Breast epithelium (tissue), 4 donors: Measurements from ENCODE around the gene TSG101. TPM values are rescaled to one million over a fixed set of nuclear protein-coding genes. Genes with fewer than 3 reads are reported as not detected.

Experiments
- DNase-seq, 2 donors: peaks; one replicate each; pipeline ENCODE4 v3.0.0-alpha.2; 2019; ENCODE audit warnings: low spot score in 2 of 2
- H3K27ac ChIP-seq, 2 donors: fragments of 200-600 bp; sonication (generic) in 1 of 2; one replicate each; pipeline ENCODE4 v1.5.1; 2016 to 2019; ENCODE audit warnings: mild to moderate bottlenecking in 1 of 2
- H3K27me3 ChIP-seq, 2 donors: fragments of 200-600 bp; sonication (generic) in 1 of 2; one replicate each; pipeline versions ENCODE4 v1.5.1 to v1.6.0; 2017 to 2019; ENCODE audit warnings: control low read depth in 1 of 2, mild to moderate bottlenecking in 1 of 2
- H3K36me3 ChIP-seq: fragments of 200-600 bp; one replicate; pipeline ENCODE4 v1.5.1; 2019
- H3K4me1 ChIP-seq, 2 donors: fragments of 200-600 bp; sonication (generic); one replicate each; pipeline ENCODE4 v1.5.1; 2016 to 2019; ENCODE audit warnings: control low read depth in 1 of 2
- H3K4me3 ChIP-seq, 3 donors: fragments of 200-600 bp; sonication (generic); 1 replicate in 2 of 3; 2 replicates in 1 of 3; pipeline ENCODE4 v1.5.1; 2016 to 2019; ENCODE audit warnings: mild to moderate bottlenecking in 3 of 3, moderate library complexity in 2 of 3
- H3K9me3 ChIP-seq, 2 donors: fragments of 200-600 bp; sonication (generic) in 1 of 2; one replicate each; pipeline ENCODE4 v1.5.1; 2016 to 2019; ENCODE audit warnings: control low read depth in 1 of 2
- POLR2A ChIP-seq: fragments of 450-650 bp; IDR thresholded peaks from one replicate; pipeline ENCODE4 v1.6.1; 2016; ENCODE audit warnings: antibody characterized with exemption, mild to moderate bottlenecking, moderate library complexity
- POLR2AphosphoS5 ChIP-seq, 3 donors: sonication (generic); formaldehyde crosslinking; IDR thresholded peaks; one replicate each; pipeline ENCODE4 v1.6.1; 2017; ENCODE audit warnings: antibody characterized with exemption in 3 of 3
- intact Hi-C: fragments of 100-400 bp; cut with DNase I; formaldehyde crosslinking; loops from one replicate; pipeline ENCODE4 v1.15.1; 2023; ENCODE audit warnings: low total_unique reads
- total RNA-seq, 3 donors: library from RNA; depleted of rRNA; stranded (reverse); fragments of >200 nt; gene quantifications; one replicate each; pipeline ENCODE4 v1.1.0, GENCODE V29; 2016
- TF ChIP-seq, protein P1 (sequence below), 3 donors: fragments of 450-650 bp; IDR thresholded peaks; one replicate each; pipeline ENCODE4 v1.5.1; 2016 to 2017; ENCODE audit warnings: antibody characterized with exemption in 3 of 3, mild to moderate bottlenecking in 3 of 3, moderate library complexity in 3 of 3

Gene TSG101
- total RNA-seq, 3 donors from 2014 or later = 66.5 to 114 (median 72.8) TPM

DNA sequence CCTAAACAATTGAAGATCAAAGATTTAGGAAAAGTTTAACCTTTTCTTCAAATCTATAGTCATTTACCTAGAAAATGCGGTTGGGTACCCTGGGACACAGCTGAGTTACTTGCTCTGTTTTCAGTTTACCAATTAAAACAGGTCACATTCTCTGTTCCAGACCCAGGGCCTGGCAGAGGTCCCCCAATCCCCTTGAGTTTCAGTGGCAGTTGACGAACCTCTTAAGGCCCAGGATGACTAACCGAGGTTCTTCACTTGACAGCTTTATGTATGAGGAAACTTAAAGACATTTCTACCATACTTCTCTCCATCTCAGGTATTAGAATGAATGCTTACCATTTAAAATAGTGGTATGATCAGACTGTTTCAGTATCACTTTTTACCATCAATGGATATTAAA lies 54.7 kb downstream of the TSG101 start:
- H3K36me3 ChIP-seq = no peaks in the 10 kb centered on the region
- DNase-seq = no peak
- intact Hi-C loops = no loop called here
- no peaks in the 10 kb centered on the region for H3K27me3 ChIP-seq
- no peak overlapping the region for H3K4me3 ChIP-seq
- H3K9me3 ChIP-seq = no peaks in the 10 kb centered on the region
- H3K27ac ChIP-seq = no peak overlapping the region
- TF ChIP-seq POLR2AphosphoS5 (IDR thresholded peaks at IDR 0.05) (no peak), POLR2A (no peak)
- TF ChIP-seq, protein P1, sequence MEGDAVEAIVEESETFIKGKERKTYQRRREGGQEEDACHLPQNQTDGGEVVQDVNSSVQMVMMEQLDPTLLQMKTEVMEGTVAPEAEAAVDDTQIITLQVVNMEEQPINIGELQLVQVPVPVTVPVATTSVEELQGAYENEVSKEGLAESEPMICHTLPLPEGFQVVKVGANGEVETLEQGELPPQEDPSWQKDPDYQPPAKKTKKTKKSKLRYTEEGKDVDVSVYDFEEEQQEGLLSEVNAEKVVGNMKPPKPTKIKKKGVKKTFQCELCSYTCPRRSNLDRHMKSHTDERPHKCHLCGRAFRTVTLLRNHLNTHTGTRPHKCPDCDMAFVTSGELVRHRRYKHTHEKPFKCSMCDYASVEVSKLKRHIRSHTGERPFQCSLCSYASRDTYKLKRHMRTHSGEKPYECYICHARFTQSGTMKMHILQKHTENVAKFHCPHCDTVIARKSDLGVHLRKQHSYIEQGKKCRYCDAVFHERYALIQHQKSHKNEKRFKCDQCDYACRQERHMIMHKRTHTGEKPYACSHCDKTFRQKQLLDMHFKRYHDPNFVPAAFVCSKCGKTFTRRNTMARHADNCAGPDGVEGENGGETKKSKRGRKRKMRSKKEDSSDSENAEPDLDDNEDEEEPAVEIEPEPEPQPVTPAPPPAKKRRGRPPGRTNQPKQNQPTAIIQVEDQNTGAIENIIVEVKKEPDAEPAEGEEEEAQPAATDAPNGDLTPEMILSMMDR (IDR thresholded peaks at IDR 0.05) = no peak
- H3K4me1 ChIP-seq = no peaks in the 10 kb centered on the region

DNA sequence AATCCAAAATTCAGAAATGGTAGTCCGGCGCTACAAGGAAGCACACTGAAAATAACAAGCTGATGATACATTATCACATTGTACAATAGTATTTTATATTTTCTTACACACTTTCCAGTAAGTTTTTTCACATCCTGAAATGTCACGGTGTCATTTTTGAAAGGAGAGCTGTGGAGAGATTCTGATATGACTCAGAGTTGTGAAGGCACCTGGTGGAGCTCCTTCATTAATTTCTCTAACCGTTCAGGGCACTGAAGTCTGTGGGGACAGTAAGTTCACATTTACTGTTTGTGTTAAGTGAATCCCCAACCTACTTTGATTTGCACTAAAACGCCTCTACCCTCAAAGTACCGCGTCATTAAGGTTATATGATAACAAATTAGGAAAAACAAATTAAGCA lies 57.8 kb downstream of the TSG101 start:
- Histone ChIP-seq H3K4me3 (no peak overlapping the region), H3K36me3 (no peaks in the 10 kb centered on the region), H3K4me1 (no peaks in the 10 kb centered on the region), H3K9me3 (no peaks in the 10 kb centered on the region), H3K27me3 (no peaks in the 10 kb centered on the region), H3K27ac (no peak overlapping the region)
- intact Hi-C loops = no loop called here
- DNase-seq = no peak
- TF ChIP-seq, protein P1 (IDR thresholded peaks at IDR 0.05) = no peak

DNA sequence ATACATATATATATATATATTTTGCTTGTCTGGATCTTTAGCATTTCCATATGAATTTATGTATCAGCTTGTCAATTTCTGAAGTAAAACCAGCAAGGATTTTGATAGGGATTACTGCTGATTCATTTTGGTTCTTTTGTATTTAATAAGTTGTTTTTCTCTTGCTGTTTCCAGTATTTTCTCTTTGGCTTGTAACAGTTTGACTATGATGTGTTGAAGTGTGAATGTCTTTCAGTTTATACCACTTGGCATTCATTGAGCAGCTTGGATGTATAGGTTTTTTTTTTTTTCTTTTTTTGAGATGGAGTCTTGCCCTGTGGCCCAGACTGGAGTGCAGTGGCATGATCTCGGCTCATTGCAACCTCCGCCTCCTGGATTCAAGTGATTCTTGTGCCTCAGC lies 58.7 kb downstream of the TSG101 start:
- Histone ChIP-seq H3K9me3 (no peaks in the 10 kb centered on the region), H3K4me3 (no peak overlapping the region), H3K27me3 (no peaks in the 10 kb centered on the region), H3K36me3 (no peaks in the 10 kb centered on the region), H3K27ac (no peak overlapping the region), H3K4me1 (no peaks in the 10 kb centered on the region)
- DNase-seq = no peak
- TF ChIP-seq POLR2A (no peak), POLR2AphosphoS5 (IDR thresholded peaks at IDR 0.05) (no peak)
- TF ChIP-seq, protein P1 (IDR thresholded peaks at IDR 0.05) = no peak
- intact Hi-C loops = no loop called here

DNA sequence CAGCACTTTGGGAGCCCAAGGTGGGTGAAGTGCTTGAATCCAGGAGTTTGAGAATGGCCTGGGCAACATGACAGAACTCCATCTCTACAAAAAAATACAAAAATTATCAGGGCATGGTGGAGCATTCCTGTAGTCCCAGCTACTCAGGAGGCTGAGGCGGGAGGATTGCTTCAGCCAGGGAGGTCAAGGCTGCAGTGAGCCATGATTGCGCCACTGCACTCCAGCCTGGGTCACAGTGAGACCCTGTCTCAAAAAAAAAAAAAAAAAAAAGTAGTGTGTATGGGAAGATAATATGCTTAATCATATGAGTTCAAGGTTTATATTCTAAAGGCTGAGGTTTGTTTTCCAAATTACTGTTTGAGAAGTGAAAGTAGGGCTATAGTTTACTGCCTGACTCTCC lies 60.3 kb downstream of the TSG101 start:
- no peaks in the 10 kb centered on the region for H3K4me1 ChIP-seq
- intact Hi-C loops = no loop called here
- no peaks in the 10 kb centered on the region for H3K27me3 ChIP-seq
- H3K4me3 ChIP-seq = no peak overlapping the region
- no peaks in the 10 kb centered on the region for H3K9me3 ChIP-seq
- no peak overlapping the region for H3K27ac ChIP-seq
- TF ChIP-seq POLR2AphosphoS5 (IDR thresholded peaks at IDR 0.05) (no peak), POLR2A (no peak)
- TF ChIP-seq, protein P1 (IDR thresholded peaks at IDR 0.05) = no peak
- no peaks in the 10 kb centered on the region for H3K36me3 ChIP-seq
- DNase-seq = no peak

DNA sequence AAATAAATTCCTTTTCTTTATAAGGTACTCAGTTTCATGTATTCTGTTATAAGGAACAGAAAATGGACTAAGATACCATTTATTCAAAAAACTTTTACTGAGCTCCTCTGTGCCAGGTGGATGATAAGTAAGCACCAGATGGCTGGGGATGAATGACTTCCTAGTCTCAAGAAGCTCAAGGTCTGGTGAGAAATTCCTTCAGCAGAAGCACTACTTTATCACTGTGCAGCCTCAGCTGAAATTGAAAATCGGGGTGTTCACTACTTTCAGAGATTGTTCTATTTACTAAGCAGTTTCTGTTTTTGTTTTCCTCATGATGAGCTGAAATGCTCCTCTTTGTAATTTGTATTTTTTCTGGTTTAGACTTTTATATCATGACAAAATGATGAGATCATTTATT lies 63.3 kb downstream of the TSG101 start:
- intact Hi-C loops = no loop called here
- no peaks in the 10 kb centered on the region for H3K4me1 ChIP-seq
- H3K27me3 ChIP-seq = no peaks in the 10 kb centered on the region
- H3K36me3 ChIP-seq = no peaks in the 10 kb centered on the region
- no peak for DNase-seq
- no peaks in the 10 kb centered on the region for H3K9me3 ChIP-seq
- TF ChIP-seq POLR2A = no peak
- TF ChIP-seq POLR2AphosphoS5 (IDR thresholded peaks at IDR 0.05) = no peak
- TF ChIP-seq, protein P1 (IDR thresholded peaks at IDR 0.05) = no peak
- H3K4me3 ChIP-seq = no peak overlapping the region
- H3K27ac ChIP-seq = no peak overlapping the region
